ENCODE measurements around the gene SLC2A5. TPM values are rescaled to one million over a fixed set of nuclear protein-coding genes. Genes with fewer than 3 reads are reported as not detected.

The SLC2A5 gene
- total RNA-seq, 3 donors from 2014 or later: 2.3 to 2.8 (median 2.7) TPM

- TF ChIP-seq POLR2A (IDR thresholded peaks at IDR 0.05) (no peak), POLR2AphosphoS5 (IDR thresholded peaks at IDR 0.05) (no peak)
- TF ChIP-seq, protein P1, sequence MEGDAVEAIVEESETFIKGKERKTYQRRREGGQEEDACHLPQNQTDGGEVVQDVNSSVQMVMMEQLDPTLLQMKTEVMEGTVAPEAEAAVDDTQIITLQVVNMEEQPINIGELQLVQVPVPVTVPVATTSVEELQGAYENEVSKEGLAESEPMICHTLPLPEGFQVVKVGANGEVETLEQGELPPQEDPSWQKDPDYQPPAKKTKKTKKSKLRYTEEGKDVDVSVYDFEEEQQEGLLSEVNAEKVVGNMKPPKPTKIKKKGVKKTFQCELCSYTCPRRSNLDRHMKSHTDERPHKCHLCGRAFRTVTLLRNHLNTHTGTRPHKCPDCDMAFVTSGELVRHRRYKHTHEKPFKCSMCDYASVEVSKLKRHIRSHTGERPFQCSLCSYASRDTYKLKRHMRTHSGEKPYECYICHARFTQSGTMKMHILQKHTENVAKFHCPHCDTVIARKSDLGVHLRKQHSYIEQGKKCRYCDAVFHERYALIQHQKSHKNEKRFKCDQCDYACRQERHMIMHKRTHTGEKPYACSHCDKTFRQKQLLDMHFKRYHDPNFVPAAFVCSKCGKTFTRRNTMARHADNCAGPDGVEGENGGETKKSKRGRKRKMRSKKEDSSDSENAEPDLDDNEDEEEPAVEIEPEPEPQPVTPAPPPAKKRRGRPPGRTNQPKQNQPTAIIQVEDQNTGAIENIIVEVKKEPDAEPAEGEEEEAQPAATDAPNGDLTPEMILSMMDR (IDR thresholded peaks at IDR 0.05): no peak
- Histone ChIP-seq H3K9me3 (no peaks in the 10 kb centered on the region), H3K4me1 (no peaks in the 10 kb centered on the region), H3K27me3 (no peaks in the 10 kb centered on the region), H3K4me3 (no peak overlapping the region), H3K27ac (no peak overlapping the region), H3K36me3 (peaks cover 7% of the 10 kb centered on the region)
- intact Hi-C loops (cut with DNase I; ENCODE audit: low total_unique reads): loop anchor here (2.0 kb wide), 1 partner anchor 55 kb away; no protein-coding TSS in a partner anchor
- no peak for DNase-seq (ENCODE audit: low spot score in 2 of 2)
Observed at GRCh38 chr1:9106286-9106685, 36.9 kb upstream of the SLC2A5 start.

DNA sequence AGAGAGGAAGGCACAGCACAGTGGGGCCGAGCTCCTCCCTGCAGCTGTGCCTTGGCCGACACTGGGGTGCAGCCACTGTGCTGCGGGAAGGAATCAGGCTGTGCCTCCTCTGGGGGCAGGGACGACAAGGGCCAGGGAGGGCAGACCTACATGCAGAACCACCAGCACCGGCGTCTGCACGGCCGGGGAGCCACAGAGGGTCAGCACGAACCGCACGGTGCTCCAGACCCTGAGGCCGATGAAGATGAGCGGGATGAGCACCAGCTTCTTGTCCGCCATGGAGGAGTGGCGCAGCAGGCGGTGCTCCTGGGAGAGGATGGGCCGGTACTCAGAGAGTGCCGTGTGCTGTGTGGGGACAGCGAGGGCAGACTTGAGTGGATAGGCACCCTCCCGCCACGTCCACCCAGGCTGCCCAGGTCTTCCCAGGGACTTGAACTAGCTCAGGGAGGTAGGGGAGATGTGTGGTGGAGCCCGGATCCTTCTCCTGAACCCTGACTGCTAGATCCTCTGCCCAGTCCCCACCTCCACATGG lies 36.0 kb upstream of the SLC2A5 start:
- intact Hi-C loops (cut with DNase I; ENCODE audit: low total_unique reads): no loop called here
- H3K36me3 ChIP-seq: peaks cover 7% of the 10 kb centered on the region
- H3K27me3 ChIP-seq: no peaks in the 10 kb centered on the region
- H3K4me3 ChIP-seq: no peak overlapping the region
- no peaks in the 10 kb centered on the region for H3K4me1 ChIP-seq
- TF ChIP-seq, protein P1 (IDR thresholded peaks at IDR 0.05): no peak
- TF ChIP-seq POLR2A (IDR thresholded peaks at IDR 0.05): no peak
- peak in 1 of 2 donors; percentile 33 for DNase-seq (ENCODE audit: low spot score in 2 of 2)
- H3K9me3 ChIP-seq: no peaks in the 10 kb centered on the region
- no peak overlapping the region for H3K27ac ChIP-seq

DNA sequence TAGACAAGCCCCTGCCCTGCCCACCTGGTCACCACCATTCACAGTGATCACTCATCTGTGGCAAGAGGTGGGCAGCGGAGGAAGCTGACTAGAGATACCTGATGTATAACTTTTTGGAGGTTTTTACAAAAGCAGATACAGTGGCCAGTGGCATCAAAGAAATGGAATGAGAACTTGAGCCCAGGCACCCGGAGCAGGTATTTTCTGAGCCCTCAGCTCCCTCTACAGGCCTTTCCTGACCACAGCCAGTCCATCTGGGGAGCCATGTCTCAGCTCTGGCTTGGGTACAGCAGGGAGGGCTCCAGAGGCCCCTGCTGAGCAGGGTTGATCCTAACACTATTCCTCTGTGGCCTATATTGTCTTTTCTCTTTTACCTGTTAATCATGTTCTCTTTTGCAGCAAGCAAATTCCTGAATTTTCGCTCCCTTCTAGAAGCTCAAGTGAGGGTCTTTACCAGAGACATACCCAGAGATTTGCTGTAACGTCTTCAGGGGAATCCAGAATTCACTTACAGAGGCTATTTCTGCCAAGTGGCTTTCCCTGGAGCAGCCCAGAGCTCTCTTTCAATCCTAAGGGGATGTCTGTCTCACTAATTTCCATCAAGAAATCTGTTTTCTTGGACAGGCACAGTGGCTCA lies 32.2 kb upstream of the SLC2A5 start:
- no peak for DNase-seq (ENCODE audit: low spot score in 2 of 2)
- no peaks in the 10 kb centered on the region for H3K9me3 ChIP-seq
- TF ChIP-seq, protein P1 (IDR thresholded peaks at IDR 0.05): peak in 2 of 3 donors; percentile 36 to 44
- TF ChIP-seq POLR2A (IDR thresholded peaks at IDR 0.05) (no peak), POLR2AphosphoS5 (IDR thresholded peaks at IDR 0.05) (no peak)
- H3K27me3 ChIP-seq: no peaks in the 10 kb centered on the region
- H3K27ac ChIP-seq: no peak overlapping the region
- H3K4me3 ChIP-seq: no peak overlapping the region
- H3K4me1 ChIP-seq: no peaks in the 10 kb centered on the region
- intact Hi-C loops (cut with DNase I; ENCODE audit: low total_unique reads): no loop called here
- peaks cover 7% of the 10 kb centered on the region for H3K36me3 ChIP-seq

DNA sequence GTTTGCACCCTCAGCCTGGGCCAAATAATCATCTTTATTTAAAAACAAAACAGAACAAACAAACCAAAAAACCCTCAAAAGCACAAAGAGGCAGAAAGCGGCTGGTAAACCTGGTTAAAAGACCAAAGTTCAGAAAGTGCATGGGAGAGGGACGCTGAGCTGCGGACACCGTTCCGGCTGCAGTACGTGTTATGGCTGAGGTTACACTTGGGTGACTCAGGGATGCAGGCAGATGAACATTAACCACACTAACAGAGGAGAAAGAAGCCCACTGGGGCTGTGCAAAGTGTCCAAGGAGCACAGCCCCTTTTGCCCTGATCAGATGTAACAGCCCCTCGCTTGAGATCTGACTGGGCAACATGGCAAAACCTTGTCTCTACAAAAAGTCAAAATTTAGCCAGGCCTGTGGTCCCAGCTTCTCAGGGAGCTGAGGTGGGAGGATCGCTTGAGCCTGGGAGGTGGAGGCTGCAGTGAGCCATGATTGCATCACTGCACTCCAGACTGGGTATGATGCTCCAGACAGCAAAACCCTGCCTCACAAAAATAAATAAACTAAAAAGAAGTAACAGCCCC lies 31.1 kb upstream of the SLC2A5 start:
- no peak overlapping the region for H3K4me3 ChIP-seq
- intact Hi-C loops (cut with DNase I; ENCODE audit: low total_unique reads): no loop called here
- no peak for TF ChIP-seq POLR2A (IDR thresholded peaks at IDR 0.05)
- no peak for TF ChIP-seq POLR2AphosphoS5 (IDR thresholded peaks at IDR 0.05)
- TF ChIP-seq, protein P1 (IDR thresholded peaks at IDR 0.05): no peak
- DNase-seq (ENCODE audit: low spot score in 2 of 2): no peak
- no peaks in the 10 kb centered on the region for H3K9me3 ChIP-seq
- no peak overlapping the region for H3K27ac ChIP-seq
- no peaks in the 10 kb centered on the region for H3K27me3 ChIP-seq
- no peaks in the 10 kb centered on the region for H3K4me1 ChIP-seq
- H3K36me3 ChIP-seq: peaks cover 7% of the 10 kb centered on the region

GRCh38 chr1:9099555-9099954 lies 30.1 kb upstream of the SLC2A5 start:
- Histone ChIP-seq H3K36me3 (peaks cover 7% of the 10 kb centered on the region), H3K4me1 (no peaks in the 10 kb centered on the region), H3K27me3 (no peaks in the 10 kb centered on the region), H3K4me3 (no peak overlapping the region), H3K27ac (no peak overlapping the region), H3K9me3 (no peaks in the 10 kb centered on the region)
- no peak for DNase-seq (ENCODE audit: low spot score in 2 of 2)
- intact Hi-C loops (cut with DNase I; ENCODE audit: low total_unique reads): no loop called here
- TF ChIP-seq, protein P1 (IDR thresholded peaks at IDR 0.05): no peak
- TF ChIP-seq POLR2AphosphoS5 (IDR thresholded peaks at IDR 0.05) (no peak), POLR2A (IDR thresholded peaks at IDR 0.05) (no peak)
